Progenitor cell of endocrine pancreas (in vitro differentiated cells): ENCODE data around the gene IRF2. TPM values are rescaled to one million over a fixed set of nuclear protein-coding genes. Genes with fewer than 3 reads are reported as not detected.
"Not testable (repeated sequence)": the region's sequence is repeated elsewhere in the genome, so short reads cannot be mapped to it uniquely, and the experiment has no call there.

Experiments
- DNase-seq: peaks from one replicate; pipeline ENCODE4 v3.0.0; 2021; ENCODE audit warnings: low spot score; ENCODE audit not compliant: unreplicated experiment
- H3K27ac Mint-ChIP-seq: 2 replicates; pipeline ENCODE4 v1.8.0; 2021; ENCODE audit warnings: mild to moderate bottlenecking, moderate library complexity, mixed read lengths
- H3K27me3 Mint-ChIP-seq: 2 replicates; pipeline ENCODE4 v1.8.0; 2021; ENCODE audit warnings: mixed read lengths
- H3K36me3 Mint-ChIP-seq: 2 replicates; pipeline ENCODE4 v1.8.0; 2022; ENCODE audit warnings: mixed read lengths; ENCODE audit not compliant: insufficient read depth
- H3K4me1 Mint-ChIP-seq: 2 replicates; pipeline ENCODE4 v1.8.0; 2021; ENCODE audit warnings: low read depth, mixed read lengths
- H3K4me3 Mint-ChIP-seq: 2 replicates; pipeline ENCODE4 v1.8.0; 2021; ENCODE audit warnings: low read depth, mild to moderate bottlenecking, moderate library complexity, mixed read lengths
- H3K9me3 Mint-ChIP-seq: 2 replicates; pipeline ENCODE4 v1.8.0; 2021; ENCODE audit warnings: low read depth, mixed read lengths
- total RNA-seq: library from RNA; stranded (reverse); gene quantifications from 2 replicates; pipeline ENCODE4 v1.2.1, GENCODE V29; 2021
- TF ChIP-seq, protein P1 (sequence below): fragments of 200-600 bp; sonication (generic); IDR thresholded peaks from one replicate; pipeline ENCODE4 v1.5.0; 2021; ENCODE audit warnings: antibody characterized with exemption, mild to moderate bottlenecking; ENCODE audit not compliant: unreplicated experiment

IRF2 gene
- total RNA-seq, 1 donor from 2014 or later: 19.1 TPM

GRCh38 chr4:184380707-184381106, 93.6 kb downstream of the IRF2 start:
- H3K27ac Mint-ChIP-seq: no peak overlapping the region
- no peak overlapping the region for H3K4me3 Mint-ChIP-seq
- DNase-seq: no peak
- TF ChIP-seq, protein P1, sequence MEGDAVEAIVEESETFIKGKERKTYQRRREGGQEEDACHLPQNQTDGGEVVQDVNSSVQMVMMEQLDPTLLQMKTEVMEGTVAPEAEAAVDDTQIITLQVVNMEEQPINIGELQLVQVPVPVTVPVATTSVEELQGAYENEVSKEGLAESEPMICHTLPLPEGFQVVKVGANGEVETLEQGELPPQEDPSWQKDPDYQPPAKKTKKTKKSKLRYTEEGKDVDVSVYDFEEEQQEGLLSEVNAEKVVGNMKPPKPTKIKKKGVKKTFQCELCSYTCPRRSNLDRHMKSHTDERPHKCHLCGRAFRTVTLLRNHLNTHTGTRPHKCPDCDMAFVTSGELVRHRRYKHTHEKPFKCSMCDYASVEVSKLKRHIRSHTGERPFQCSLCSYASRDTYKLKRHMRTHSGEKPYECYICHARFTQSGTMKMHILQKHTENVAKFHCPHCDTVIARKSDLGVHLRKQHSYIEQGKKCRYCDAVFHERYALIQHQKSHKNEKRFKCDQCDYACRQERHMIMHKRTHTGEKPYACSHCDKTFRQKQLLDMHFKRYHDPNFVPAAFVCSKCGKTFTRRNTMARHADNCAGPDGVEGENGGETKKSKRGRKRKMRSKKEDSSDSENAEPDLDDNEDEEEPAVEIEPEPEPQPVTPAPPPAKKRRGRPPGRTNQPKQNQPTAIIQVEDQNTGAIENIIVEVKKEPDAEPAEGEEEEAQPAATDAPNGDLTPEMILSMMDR: no peak
- H3K4me1 Mint-ChIP-seq: peaks cover 37% of the 10 kb centered on the region
- H3K36me3 Mint-ChIP-seq: peaks cover 4% of the 10 kb centered on the region
- H3K9me3 Mint-ChIP-seq: peaks cover 5% of the 10 kb centered on the region
- no peaks in the 10 kb centered on the region for H3K27me3 Mint-ChIP-seq

DNA sequence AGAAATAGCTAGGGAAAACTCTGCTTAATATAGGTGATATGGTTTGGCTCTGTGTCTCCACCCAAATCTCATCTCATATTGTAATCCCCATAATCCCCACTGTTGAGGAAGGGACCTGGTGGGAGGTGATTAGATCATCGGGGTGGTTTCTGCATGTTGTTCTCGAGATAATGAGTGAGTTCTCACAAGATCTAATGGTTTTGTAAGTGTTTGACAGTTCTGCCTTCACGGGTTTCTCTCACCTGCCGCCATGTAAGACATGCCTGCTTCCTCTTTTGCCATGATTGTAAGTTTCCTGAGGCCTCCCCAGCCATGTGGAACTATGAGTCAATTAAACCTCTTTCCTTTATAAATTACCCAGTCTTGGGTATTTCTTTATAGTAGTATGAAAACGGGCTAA, 94.1 kb downstream of the IRF2 start:
- peaks cover 32% of the 10 kb centered on the region for H3K4me1 Mint-ChIP-seq
- not testable (repeated sequence) for DNase-seq, H3K4me3 Mint-ChIP-seq, H3K36me3 Mint-ChIP-seq, H3K9me3 Mint-ChIP-seq, H3K27me3 Mint-ChIP-seq, H3K27ac Mint-ChIP-seq

DNA sequence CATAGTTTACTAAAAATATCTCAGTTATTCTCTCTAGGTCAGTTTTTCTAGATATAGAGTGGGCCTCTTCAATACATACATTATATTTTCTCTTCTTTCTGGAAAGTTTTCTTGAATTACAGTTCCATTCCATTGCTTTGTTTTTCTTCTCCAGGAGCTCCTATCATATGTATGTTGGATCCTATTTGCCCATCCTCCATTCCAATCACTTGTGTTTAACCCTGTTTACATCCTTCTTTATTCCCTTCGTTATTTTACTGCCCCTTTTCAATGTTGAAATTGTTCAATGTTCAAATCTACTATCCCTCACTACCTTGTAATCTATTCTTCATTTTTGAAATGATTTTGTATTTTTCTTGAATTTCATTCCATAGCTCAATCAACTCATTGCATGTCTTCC, 97.4 kb downstream of the IRF2 start:
- Mint-ChIP-seq H3K4me3 (no peak overlapping the region), H3K9me3 (peaks cover 5% of the 10 kb centered on the region), H3K27ac (no peak overlapping the region), H3K27me3 (no peaks in the 10 kb centered on the region), H3K36me3 (peaks cover 4% of the 10 kb centered on the region), H3K4me1 (peaks cover 2% of the 10 kb centered on the region)
- TF ChIP-seq, protein P1: no peak
- DNase-seq: no peak

GRCh38 chr4:184376126-184376838, 98.1 kb downstream of the IRF2 start:
- no peaks in the 10 kb centered on the region for H3K4me1 Mint-ChIP-seq
- TF ChIP-seq, protein P1: no peak
- peaks cover 4% of the 10 kb centered on the region for H3K36me3 Mint-ChIP-seq
- no peak overlapping the region for H3K4me3 Mint-ChIP-seq
- H3K9me3 Mint-ChIP-seq: peaks cover 5% of the 10 kb centered on the region
- no peaks in the 10 kb centered on the region for H3K27me3 Mint-ChIP-seq
- DNase-seq: no peak
- H3K27ac Mint-ChIP-seq: no peak overlapping the region

GRCh38 chr4:184375623-184376022, 98.7 kb downstream of the IRF2 start:
- not testable (repeated sequence) for H3K27me3 Mint-ChIP-seq, H3K4me3 Mint-ChIP-seq, H3K27ac Mint-ChIP-seq, H3K9me3 Mint-ChIP-seq, H3K4me1 Mint-ChIP-seq, H3K36me3 Mint-ChIP-seq, DNase-seq

DNA sequence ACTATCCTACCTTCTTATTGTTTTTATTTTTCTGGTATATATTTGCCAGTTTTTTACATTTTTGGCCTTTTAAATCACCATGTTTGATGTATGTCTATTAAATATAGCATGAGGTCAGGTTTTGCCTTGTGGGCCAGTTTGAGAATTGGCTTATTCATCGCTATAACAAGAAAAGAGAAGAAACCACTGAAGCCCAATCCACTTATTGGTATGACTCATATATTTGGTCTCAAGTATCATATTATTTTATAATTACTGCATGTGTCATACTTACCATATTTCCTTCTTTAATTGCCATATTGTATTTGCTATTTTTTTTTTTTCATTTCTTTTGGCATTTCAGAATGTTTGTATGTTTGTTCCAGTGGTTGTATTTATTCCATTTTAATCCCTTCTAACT, 99.3 kb downstream of the IRF2 start:
- no peak for DNase-seq
- H3K4me1 Mint-ChIP-seq: no peaks in the 10 kb centered on the region
- H3K36me3 Mint-ChIP-seq: peaks cover 4% of the 10 kb centered on the region
- H3K9me3 Mint-ChIP-seq: peaks cover 5% of the 10 kb centered on the region
- H3K4me3 Mint-ChIP-seq: no peak overlapping the region
- TF ChIP-seq, protein P1: no peak
- no peaks in the 10 kb centered on the region for H3K27me3 Mint-ChIP-seq
- no peak overlapping the region for H3K27ac Mint-ChIP-seq
